Measurements from ENCODE around the gene ZNF512.
"Not testable (repeated sequence)": the region's sequence is repeated elsewhere in the genome, so short reads cannot be mapped to it uniquely, and the experiment has no call there.

ZNF512 gene

DNA sequence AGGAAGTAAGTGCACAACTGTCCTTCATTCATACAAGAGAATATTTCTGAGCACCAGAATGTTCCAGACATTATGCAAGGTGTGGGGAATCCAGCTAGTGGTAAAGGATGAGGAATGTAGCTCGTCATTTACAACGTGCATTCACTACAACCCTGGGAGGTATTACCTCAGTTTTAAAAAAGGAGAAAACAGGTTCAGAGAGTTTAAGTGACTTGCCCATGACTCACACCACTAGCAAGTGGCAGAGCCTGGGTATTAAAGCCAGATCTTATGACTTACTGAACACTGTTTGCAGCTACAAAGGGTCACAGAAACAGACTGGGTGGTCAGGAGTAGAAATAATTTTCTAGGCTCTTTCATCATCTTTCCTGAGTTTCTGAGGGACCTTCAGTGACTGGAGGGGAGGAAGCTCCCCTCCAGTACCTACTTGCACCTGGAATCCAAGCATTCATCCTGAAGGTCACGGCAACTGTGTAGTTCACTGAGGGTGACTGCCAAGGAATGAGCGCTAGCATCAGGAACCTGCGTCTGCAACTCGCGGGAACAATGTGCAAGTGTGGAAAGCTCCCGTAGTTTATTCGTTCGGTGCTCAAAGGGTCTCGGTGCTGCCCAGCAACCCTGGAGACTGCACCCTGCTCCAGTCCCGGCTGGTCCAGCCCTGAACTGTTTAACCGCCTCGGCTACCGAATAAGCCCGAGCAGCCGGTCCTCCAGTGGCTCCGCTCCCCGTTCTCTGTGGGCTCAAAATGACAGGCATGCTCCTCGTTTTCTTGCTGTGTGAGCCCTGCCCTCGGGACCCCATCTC lies 45.3 kb downstream of the ZNF512 start:
- DNase-seq (ENCODE audit: extremely low read depth, low read depth): no peak
- TF ChIP-seq, protein P1, sequence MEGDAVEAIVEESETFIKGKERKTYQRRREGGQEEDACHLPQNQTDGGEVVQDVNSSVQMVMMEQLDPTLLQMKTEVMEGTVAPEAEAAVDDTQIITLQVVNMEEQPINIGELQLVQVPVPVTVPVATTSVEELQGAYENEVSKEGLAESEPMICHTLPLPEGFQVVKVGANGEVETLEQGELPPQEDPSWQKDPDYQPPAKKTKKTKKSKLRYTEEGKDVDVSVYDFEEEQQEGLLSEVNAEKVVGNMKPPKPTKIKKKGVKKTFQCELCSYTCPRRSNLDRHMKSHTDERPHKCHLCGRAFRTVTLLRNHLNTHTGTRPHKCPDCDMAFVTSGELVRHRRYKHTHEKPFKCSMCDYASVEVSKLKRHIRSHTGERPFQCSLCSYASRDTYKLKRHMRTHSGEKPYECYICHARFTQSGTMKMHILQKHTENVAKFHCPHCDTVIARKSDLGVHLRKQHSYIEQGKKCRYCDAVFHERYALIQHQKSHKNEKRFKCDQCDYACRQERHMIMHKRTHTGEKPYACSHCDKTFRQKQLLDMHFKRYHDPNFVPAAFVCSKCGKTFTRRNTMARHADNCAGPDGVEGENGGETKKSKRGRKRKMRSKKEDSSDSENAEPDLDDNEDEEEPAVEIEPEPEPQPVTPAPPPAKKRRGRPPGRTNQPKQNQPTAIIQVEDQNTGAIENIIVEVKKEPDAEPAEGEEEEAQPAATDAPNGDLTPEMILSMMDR (IDR thresholded peaks at IDR 0.05; ENCODE audit: low read depth, low read length): no peak

GRCh38 chr2:27628767-27629709 lies 46.2 kb downstream of the ZNF512 start, which contains the start of the genes CCDC121 and GPN1:
Gene CCDC121, minus strand, starts transcription at chr2:27629012. Its CDS starts 1,213 bp downstream, at chr2:27627799.
Gene GPN1, plus strand, starts transcription at chr2:27629050. Its CDS starts 9 bp downstream, at chr2:27629059.
- TF ChIP-seq, protein P1 (IDR thresholded peaks at IDR 0.05; ENCODE audit: low read depth, low read length): no peak; the same call in 1 of the 2 replicates
- peak; percentile 61 for DNase-seq (ENCODE audit: extremely low read depth, low read depth)

DNA sequence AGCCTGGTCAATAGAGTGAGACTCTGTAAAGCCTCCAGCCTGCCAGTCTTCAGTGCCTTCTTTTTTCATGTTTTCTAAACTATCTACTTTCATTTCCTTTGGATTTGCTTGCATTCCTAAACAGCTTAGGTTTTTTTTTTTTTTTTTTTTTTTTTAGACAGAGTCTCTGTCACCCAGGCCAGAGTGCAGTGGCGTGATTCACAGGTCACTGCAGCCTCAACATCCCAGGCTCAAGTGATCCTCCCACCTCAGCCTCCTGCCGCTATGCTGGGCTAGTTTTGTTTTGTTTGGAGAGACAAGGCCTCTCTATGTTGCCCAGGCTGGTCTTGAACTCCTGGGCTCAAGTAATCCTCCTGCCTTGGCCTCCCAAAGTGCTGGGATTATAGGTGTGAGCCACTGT lies 47.4 kb downstream of the ZNF512 start:
- DNase-seq (ENCODE audit: extremely low read depth, low read depth): not testable (repeated sequence)

GRCh38 chr2:27634291-27634690 lies 51.4 kb downstream of the ZNF512 start:
- TF ChIP-seq, protein P1 (IDR thresholded peaks at IDR 0.05; ENCODE audit: low read depth, low read length): no peak
- DNase-seq (ENCODE audit: extremely low read depth, low read depth): no peak

DNA sequence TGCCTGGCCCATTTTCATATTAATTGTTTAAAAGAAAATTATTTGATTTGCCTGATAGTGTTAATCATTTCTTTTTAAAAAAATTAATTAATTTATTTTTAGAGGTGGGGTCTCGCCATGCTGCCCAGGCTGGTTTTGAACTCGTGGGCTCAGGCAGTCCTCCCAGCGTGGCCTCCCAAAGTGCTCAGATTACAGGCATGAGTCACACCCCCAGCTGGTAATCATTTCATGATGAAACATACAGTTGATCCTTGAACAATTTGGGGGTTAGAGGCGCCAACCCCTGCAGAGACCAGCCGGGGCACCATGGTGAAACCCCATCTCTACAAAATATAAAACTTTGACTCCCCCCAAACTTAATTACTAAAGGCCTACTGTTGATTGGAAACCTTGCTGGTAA lies 53.9 kb downstream of the ZNF512 start:
- no peak for DNase-seq (ENCODE audit: extremely low read depth, low read depth)
- TF ChIP-seq, protein P1 (IDR thresholded peaks at IDR 0.05; ENCODE audit: low read depth, low read length): no peak

- DNase-seq (ENCODE audit: extremely low read depth, low read depth): no peak
- TF ChIP-seq, protein P1 (IDR thresholded peaks at IDR 0.05; ENCODE audit: low read depth, low read length): no peak
Observed at GRCh38 chr2:27638037-27638637, 55.3 kb downstream of the ZNF512 start.

GRCh38 chr2:27638709-27639108 lies 55.9 kb downstream of the ZNF512 start:
- TF ChIP-seq, protein P1 (IDR thresholded peaks at IDR 0.05; ENCODE audit: low read depth, low read length): no peak
- DNase-seq (ENCODE audit: extremely low read depth, low read depth): no peak
